Spleen (tissue), 13 donors: ENCODE data around the gene KCNC2. TPM values are rescaled to one million over a fixed set of nuclear protein-coding genes. Genes with fewer than 3 reads are reported as not detected.

ENCODE experiments used
- DNase-seq: peaks from one replicate; pipeline ENCODE4 v3.0.0-alpha.2; 2020
- H3K27ac ChIP-seq, 8 donors: fragments of 200-600 bp; sonication (generic) in 7 of 8; 1 replicate in 4 of 8; 2 replicates in 4 of 8; pipeline versions ENCODE4 v1.5.0 to v1.8.0; 2016 to 2021; ENCODE audit warnings: inconsistent platforms in 4 of 8, mild to moderate bottlenecking in 4 of 8, moderate library complexity in 1 of 8
- H3K27me3 ChIP-seq, 7 donors: fragments of 200-600 bp; sonication (generic) in 6 of 7; replicated peaks in 1 of 7; 1 replicate in 4 of 7; 2 replicates in 3 of 7; pipeline versions ENCODE4 v1.5.0 to v1.8.0; 2016 to 2021; ENCODE audit warnings: inconsistent platforms in 3 of 7, mild to moderate bottlenecking in 1 of 7
- H3K36me3 ChIP-seq, 6 donors: fragments of 200-600 bp; sonication (generic) in 5 of 6; 1 replicate in 4 of 6; 2 replicates in 2 of 6; pipeline versions ENCODE4 v1.5.0 to v1.8.0; 2016 to 2021; ENCODE audit warnings: inconsistent platforms in 2 of 6
- H3K4me1 ChIP-seq, 6 donors: fragments of 200-600 bp; sonication (generic) in 5 of 6; 1 replicate in 3 of 6; 2 replicates in 3 of 6; pipeline versions ENCODE4 v1.5.0 to v1.8.0; 2016 to 2021; ENCODE audit warnings: inconsistent platforms in 3 of 6
- H3K4me3 ChIP-seq, 8 donors: fragments of 200-600 bp; sonication (generic) in 7 of 8; 1 replicate in 4 of 8; 2 replicates in 4 of 8; pipeline versions ENCODE4 v1.5.0 to v1.8.0; 2016 to 2021; ENCODE audit warnings: inconsistent platforms in 4 of 8, mild to moderate bottlenecking in 4 of 8, moderate library complexity in 2 of 8
- H3K9me3 ChIP-seq, 8 donors: fragments of 200-600 bp; sonication (generic) in 7 of 8; 1 replicate in 4 of 8; 2 replicates in 4 of 8; pipeline versions ENCODE4 v1.5.0 to v1.8.0; 2016 to 2021; ENCODE audit warnings: inconsistent platforms in 4 of 8
- CTCF ChIP-seq, 11 experiments: fragments of 200-600 bp in 7 of 11; fragments of 450-650 bp in 4 of 11; sonication (generic) in 4 of 11; IDR thresholded peaks in 8 of 11; conservative IDR thresholded peaks in 3 of 11; 1 replicate in 7 of 11; 2 replicates in 4 of 11; pipeline versions ENCODE4 v1.4.0 to v1.8.0; 2016 to 2021; ENCODE audit warnings: antibody characterized with exemption in 11 of 11, inconsistent platforms in 4 of 11, mild to moderate bottlenecking in 1 of 11
- POLR2A ChIP-seq, 3 donors: fragments of 450-650 bp; IDR thresholded peaks; one replicate each; pipeline ENCODE4 v1.5.1; 2017; ENCODE audit warnings: antibody characterized with exemption in 3 of 3, mild to moderate bottlenecking in 1 of 3
- POLR2AphosphoS5 ChIP-seq, 3 donors: sonication (generic); formaldehyde crosslinking; IDR thresholded peaks; one replicate each; pipeline ENCODE4 v1.5.1; 2017; ENCODE audit warnings: antibody characterized with exemption in 3 of 3
- WGBS, 5 donors: extraction: QIAGEN DNeasy Blood & Tissue Kit in 3 of 5; methylation state at CpG; one replicate each; pipeline versions ENCODE4 v1.1.5 to v1.1.7; 2013 to 2018; 5-methylcytosine and 5-hydroxymethylcytosine counted together
- intact Hi-C: fragments of 100-400 bp; cut with DNase I; formaldehyde crosslinking; loops from one replicate; pipeline ENCODE4 v1.15.0; 2023; ENCODE audit warnings: low total_unique reads
- long read RNA-seq, 2 donors: transcript quantifications; one replicate each; lab custom pipeline, GENCODE V29; 2026
- polyA plus RNA-seq, 3 donors: library from polyadenylated mRNA; stranded (reverse); fragments of 200-250 nt; gene quantifications; one replicate each; pipeline ENCODE4 v1.2.1, GENCODE V29; 2013
- total RNA-seq, 7 donors: library from RNA; depleted of rRNA in 3 of 7; stranded (reverse); fragments of >200 nt in 3 of 7; fragmentation: NEBNext Ultra II Directional in 4 of 7; extraction: Animal tissue kit (Norgen Biotek cat#: 25700) in 4 of 7; gene quantifications; one replicate each; pipeline versions ENCODE4 v1.1.0 to v1.2.1, GENCODE V29; 2016 to 2021
- donor health status: healthy with polysubstance abuse.
- donor health status: DM: no; HTN: no; CAD: no; lungs with moderate emphysema.
- donor health status: DM: no; HTN: no; CAD: no.
- donor health status: Bipolar disorder and iron deficiency.
- donor health status: healthy.
- donor health status: DM: no; HTN: no; CAD: no.
- donor health status: DM: yes; HTN: yes; CAD: no.

Gene KCNC2
- total RNA-seq (not detected), polyA plus RNA-seq (not detected)
- long read RNA-seq, donor 1, result 0 reads
- long read RNA-seq, donor 2, result 0 reads

DNA sequence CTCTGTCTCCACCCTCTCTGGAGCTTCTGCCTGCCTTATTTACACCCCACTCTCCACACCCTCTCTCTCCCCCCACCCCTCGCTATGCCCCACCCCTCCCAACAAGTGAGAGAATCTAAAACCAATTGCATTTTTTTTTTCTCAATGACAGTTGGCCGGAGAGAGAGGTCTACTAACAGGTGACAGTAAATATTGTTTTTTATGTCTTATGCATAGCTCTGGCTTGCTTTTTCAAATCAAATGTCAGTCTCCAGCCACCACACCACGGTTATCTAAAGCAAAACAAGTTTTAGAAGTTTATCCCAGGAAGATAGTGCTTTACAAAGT is at the start of gene KCNC2:
KCNC2 (minus strand) TSS at position 28 of the 327 bp plus-strand sequence.
- H3K27ac ChIP-seq, result no peak within 1 kb of the TSS
- TF ChIP-seq POLR2A (IDR thresholded peaks at IDR 0.05) (no peak), POLR2AphosphoS5 (IDR thresholded peaks at IDR 0.05) (no peak), CTCF (IDR thresholded peaks at IDR 0.05 in 8 of 11, conservative IDR thresholded peaks at IDR 0.05 in 3 of 11) (no peak)
- WGBS, 5 donors, result 40 to 48% (median 45%) methylated on average over 3 of the region's 3 CpGs
- H3K36me3 ChIP-seq, result no peaks in the 10 kb centered on the region
- DNase-seq, result no peak
- H3K27me3 ChIP-seq, result peaks cover 3 to 56% (median 41%) of the 10 kb centered on the region in 7 donors
- peaks cover 0 to 7% (median 2%) of the 10 kb centered on the region in 6 donors for H3K4me1 ChIP-seq
- peak within 1 kb of the TSS in 1 of 8 donors; percentile 21 for H3K4me3 ChIP-seq
- H3K9me3 ChIP-seq, result peaks cover 0 to 8% (median 0%) of the 10 kb centered on the region in 8 donors
- intact Hi-C loops, result no loop called here

DNA sequence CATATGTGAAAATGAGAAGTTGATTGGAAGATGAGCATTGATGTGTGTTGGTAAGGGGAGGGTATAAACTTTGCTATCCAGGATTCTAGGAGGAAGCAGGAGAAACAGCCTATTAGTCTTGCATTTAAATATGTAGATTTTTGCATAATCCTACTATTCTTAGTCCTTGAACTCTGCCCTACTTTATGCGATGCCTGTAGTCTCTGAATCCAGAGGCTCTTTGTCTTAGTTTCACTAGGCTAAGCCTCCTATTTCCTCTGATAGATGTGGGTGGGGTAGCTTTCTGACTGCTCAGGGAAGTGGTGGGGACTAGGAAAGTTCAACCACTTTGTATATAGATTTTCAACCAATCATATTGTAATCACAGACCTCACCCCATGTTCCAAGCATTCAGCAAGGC is 49.5 kb upstream of the KCNC2 start:
- no peaks in the 10 kb centered on the region for H3K9me3 ChIP-seq
- no peak overlapping the region for H3K27ac ChIP-seq
- no peaks in the 10 kb centered on the region for H3K27me3 ChIP-seq
- H3K4me1 ChIP-seq, result no peaks in the 10 kb centered on the region
- H3K4me3 ChIP-seq, result no peak overlapping the region
- no peak for TF ChIP-seq CTCF (IDR thresholded peaks at IDR 0.05 in 8 of 11, conservative IDR thresholded peaks at IDR 0.05 in 3 of 11)
- no peak for TF ChIP-seq POLR2AphosphoS5 (IDR thresholded peaks at IDR 0.05)
- no peak for TF ChIP-seq POLR2A (IDR thresholded peaks at IDR 0.05)
- no peaks in the 10 kb centered on the region for H3K36me3 ChIP-seq
- 54 to 74% (median 55%) methylated on average over 1 of the region's 1 CpG for WGBS, 5 donors
- intact Hi-C loops, result no loop called here
- DNase-seq, result no peak

DNA sequence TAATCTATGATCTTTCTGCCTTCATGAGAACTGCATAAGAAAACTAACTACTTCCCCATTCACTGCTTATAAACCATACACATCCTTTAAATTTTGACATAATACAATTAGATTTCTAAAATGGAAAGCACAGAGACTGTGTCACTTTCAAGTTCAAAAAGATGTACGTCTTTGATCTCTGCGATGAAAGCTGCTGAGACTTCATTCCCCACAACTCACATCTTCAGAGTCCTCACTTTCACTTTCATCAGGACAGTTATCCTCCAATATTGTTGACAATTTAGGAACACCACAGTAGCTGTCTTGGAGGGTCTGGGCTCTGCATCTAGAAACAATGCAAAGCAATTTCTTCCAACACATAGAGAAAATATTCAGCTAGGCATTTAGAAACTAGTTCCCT is 47.9 kb upstream of the KCNC2 start:
- 60 to 73% (median 65%) methylated on average over 2 of the region's 2 CpGs for WGBS, 5 donors

GRCh38 chr12:75245108-75245507 is 35.5 kb upstream of the KCNC2 start:
- Histone ChIP-seq H3K4me3 (no peak overlapping the region), H3K36me3 (no peaks in the 10 kb centered on the region), H3K4me1 (no peaks in the 10 kb centered on the region), H3K27me3 (no peaks in the 10 kb centered on the region), H3K9me3 (peaks cover 0 to 14% (median 7%) of the 10 kb centered on the region in 8 donors), H3K27ac (no peak overlapping the region)
- intact Hi-C loops, result no loop called here
- no peak for DNase-seq
- TF ChIP-seq CTCF (IDR thresholded peaks at IDR 0.05 in 8 of 11, conservative IDR thresholded peaks at IDR 0.05 in 3 of 11) (no peak), POLR2A (IDR thresholded peaks at IDR 0.05) (no peak), POLR2AphosphoS5 (IDR thresholded peaks at IDR 0.05) (no peak)

More for the DNA sequence above, 47.9 kb upstream of the KCNC2 start:
- H3K27ac ChIP-seq, result no peak overlapping the region
- H3K27me3 ChIP-seq, result no peaks in the 10 kb centered on the region
- DNase-seq, result no peak
- H3K9me3 ChIP-seq, result no peaks in the 10 kb centered on the region
- H3K4me1 ChIP-seq, result no peaks in the 10 kb centered on the region
- H3K36me3 ChIP-seq, result no peaks in the 10 kb centered on the region
- intact Hi-C loops, result no loop called here
- TF ChIP-seq CTCF (IDR thresholded peaks at IDR 0.05 in 8 of 11, conservative IDR thresholded peaks at IDR 0.05 in 3 of 11) (no peak), POLR2A (IDR thresholded peaks at IDR 0.05) (no peak), POLR2AphosphoS5 (IDR thresholded peaks at IDR 0.05) (no peak)
- H3K4me3 ChIP-seq, result no peak overlapping the region
